ENCODE measurements around the gene CNTFR.
"Not testable (repeated sequence)": the region's sequence is repeated elsewhere in the genome, so short reads cannot be mapped to it uniquely, and the experiment has no call there.

CNTFR gene

DNA sequence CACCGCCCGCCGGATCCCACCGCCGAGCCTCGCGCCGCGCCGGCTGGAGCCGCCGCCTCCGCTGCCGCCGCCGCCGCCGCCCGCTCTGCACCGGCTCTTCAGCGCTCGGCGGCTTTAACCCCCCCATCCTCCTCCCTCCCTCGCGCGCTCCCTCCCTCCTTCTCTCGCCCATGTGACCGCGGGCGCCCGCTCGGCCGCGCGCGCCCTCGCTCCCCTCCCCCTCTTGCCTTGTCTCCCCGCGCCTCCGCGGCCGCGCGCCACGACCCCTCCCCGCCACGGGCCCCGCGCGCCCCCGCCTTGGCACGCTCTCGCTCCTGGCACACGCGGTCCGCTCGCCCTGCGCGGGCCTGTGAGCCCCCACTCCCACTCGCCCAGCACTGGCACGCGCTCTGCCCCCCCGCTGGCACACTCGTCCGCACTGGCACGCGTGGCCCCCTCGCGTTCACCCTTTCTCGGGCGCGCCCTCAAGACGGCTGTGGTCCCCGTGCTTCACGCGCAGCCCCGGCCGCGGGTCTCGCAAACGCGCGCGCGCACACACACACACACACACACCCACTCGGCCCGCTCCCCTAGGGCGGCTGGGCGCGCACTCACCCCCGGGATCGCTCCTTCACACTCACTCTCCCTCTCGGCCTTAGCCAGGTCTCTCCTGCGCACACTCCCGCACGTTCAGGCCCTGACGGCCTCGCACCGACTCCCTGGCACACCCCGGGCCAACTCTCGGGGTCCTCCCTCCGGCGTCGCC lies at the start of gene CNTFR:
TSS of gene CNTFR (minus strand) at position 89 of the 745 bp plus-strand sequence. CDS start 20,743 bp downstream, outside the sequence.
- no peaks in the 10 kb centered on the region for H3K9me3 ChIP-seq (ENCODE audit: control insufficient read depth, insufficient read depth, low read length)
- no peak for TF ChIP-seq EZH2phosphoT487 (IDR thresholded peaks at IDR 0.05; ENCODE audit: borderline replicate concordance, low read length)
- TF ChIP-seq, protein P1, sequence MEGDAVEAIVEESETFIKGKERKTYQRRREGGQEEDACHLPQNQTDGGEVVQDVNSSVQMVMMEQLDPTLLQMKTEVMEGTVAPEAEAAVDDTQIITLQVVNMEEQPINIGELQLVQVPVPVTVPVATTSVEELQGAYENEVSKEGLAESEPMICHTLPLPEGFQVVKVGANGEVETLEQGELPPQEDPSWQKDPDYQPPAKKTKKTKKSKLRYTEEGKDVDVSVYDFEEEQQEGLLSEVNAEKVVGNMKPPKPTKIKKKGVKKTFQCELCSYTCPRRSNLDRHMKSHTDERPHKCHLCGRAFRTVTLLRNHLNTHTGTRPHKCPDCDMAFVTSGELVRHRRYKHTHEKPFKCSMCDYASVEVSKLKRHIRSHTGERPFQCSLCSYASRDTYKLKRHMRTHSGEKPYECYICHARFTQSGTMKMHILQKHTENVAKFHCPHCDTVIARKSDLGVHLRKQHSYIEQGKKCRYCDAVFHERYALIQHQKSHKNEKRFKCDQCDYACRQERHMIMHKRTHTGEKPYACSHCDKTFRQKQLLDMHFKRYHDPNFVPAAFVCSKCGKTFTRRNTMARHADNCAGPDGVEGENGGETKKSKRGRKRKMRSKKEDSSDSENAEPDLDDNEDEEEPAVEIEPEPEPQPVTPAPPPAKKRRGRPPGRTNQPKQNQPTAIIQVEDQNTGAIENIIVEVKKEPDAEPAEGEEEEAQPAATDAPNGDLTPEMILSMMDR (IDR thresholded peaks at IDR 0.05; ENCODE audit: low read depth, low read length, poor library complexity, severe bottlenecking) = no peak
- H3K4me2 ChIP-seq (ENCODE audit: low read length) = no peak within 1 kb of the TSS
- no peaks in the 10 kb centered on the region for H4K20me1 ChIP-seq (ENCODE audit: control insufficient read depth, insufficient read depth, low read depth, low read length)
- H3K9me2 ChIP-seq (replicated peaks; ENCODE audit: control insufficient read depth, low read length) = no peaks in the 10 kb centered on the region
- no peaks in the 10 kb centered on the region for H3K36me3 ChIP-seq (ENCODE audit: control insufficient read depth, low read length)
- no peak within 1 kb of the TSS for H3K4me3 ChIP-seq (ENCODE audit: low read length)
- peaks cover 8% of the 10 kb centered on the region for H3K4me1 ChIP-seq (ENCODE audit: control insufficient read depth, low read length)
- no peaks in the 10 kb centered on the region for H3K79me2 ChIP-seq (ENCODE audit: control insufficient read depth, low read length)
- H3K27ac ChIP-seq (ENCODE audit: low read depth, low read length) = no peak within 1 kb of the TSS
- no peaks in the 10 kb centered on the region for H3F3A ChIP-seq (ENCODE audit: control insufficient read depth, insufficient read depth)
- peaks cover 65% of the 10 kb centered on the region for H3K27me3 ChIP-seq (ENCODE audit: control insufficient read depth, low read length)

DNA sequence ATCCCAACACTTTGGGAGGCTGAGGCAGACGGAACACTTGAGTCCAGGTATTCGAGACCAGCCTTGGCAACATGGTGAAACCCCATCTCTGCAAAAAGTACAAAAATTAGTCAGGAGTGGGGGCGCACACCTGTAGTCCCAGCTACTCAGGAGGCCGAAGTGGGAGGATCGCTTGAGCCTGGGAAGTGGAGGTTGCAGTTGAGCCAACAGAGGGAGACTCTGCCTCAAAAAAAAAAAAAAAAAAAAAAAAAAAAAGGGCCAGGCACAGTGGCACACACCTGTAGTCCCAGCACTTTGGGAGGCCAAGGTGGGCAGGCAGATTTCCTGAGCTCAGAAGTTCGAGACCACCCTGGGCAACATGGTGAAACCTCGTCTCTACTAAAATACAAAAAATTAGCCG lies 49.8 kb upstream of the CNTFR start:
- peaks cover 15% of the 10 kb centered on the region; the same call in 1 of the 2 replicates for H3K36me3 ChIP-seq (ENCODE audit: control insufficient read depth, low read length)
- not testable (repeated sequence) for H3K9me2 ChIP-seq (replicated peaks; ENCODE audit: control insufficient read depth, low read length); H4K20me1 ChIP-seq (ENCODE audit: control insufficient read depth, insufficient read depth, low read depth, low read length); H3K4me3 ChIP-seq (ENCODE audit: low read length); H3K27me3 ChIP-seq (ENCODE audit: control insufficient read depth, low read length); H3F3A ChIP-seq (ENCODE audit: control insufficient read depth, insufficient read depth); H3K9me3 ChIP-seq (ENCODE audit: control insufficient read depth, insufficient read depth, low read length); H3K4me2 ChIP-seq (ENCODE audit: low read length); H3K27ac ChIP-seq (ENCODE audit: low read depth, low read length)
- peaks cover 22% of the 10 kb centered on the region for H3K79me2 ChIP-seq (ENCODE audit: control insufficient read depth, low read length)
- peaks cover 23% of the 10 kb centered on the region for H3K4me1 ChIP-seq (ENCODE audit: control insufficient read depth, low read length)

DNA sequence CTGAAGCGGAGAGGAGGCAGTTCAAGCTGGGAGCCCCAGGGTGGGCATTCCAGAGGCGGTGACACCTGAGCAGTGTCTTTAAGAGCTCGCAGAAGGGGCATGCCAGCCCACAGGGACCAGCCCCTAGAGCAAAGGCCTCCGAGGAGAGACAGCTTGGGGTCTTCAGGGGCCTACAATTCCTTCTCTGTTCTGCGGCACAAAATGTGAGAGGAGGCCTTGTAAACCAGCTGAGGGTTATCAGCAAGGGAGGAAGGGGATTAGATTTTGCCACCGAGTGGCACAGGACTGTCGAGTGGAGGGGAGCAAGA lies 48.6 kb upstream of the CNTFR start:
- Histone ChIP-seq H3K36me3 (ENCODE audit: control insufficient read depth, low read length) (peaks cover 15% of the 10 kb centered on the region; the same call in 1 of the 2 replicates), H4K20me1 (ENCODE audit: control insufficient read depth, insufficient read depth, low read depth, low read length) (no peaks in the 10 kb centered on the region), H3K4me2 (ENCODE audit: low read length) (peak overlapping the region; percentile 95), H3K27me3 (ENCODE audit: control insufficient read depth, low read length) (no peaks in the 10 kb centered on the region), H3K4me1 (ENCODE audit: control insufficient read depth, low read length) (peaks cover 23% of the 10 kb centered on the region), H3K4me3 (ENCODE audit: low read length) (peak overlapping the region; percentile 95), H3K9me3 (ENCODE audit: control insufficient read depth, insufficient read depth, low read length) (no peaks in the 10 kb centered on the region), H3K27ac (ENCODE audit: low read depth, low read length) (no peak overlapping the region), H3K9me2 (replicated peaks; ENCODE audit: control insufficient read depth, low read length) (no peaks in the 10 kb centered on the region), H3F3A (ENCODE audit: control insufficient read depth, insufficient read depth) (peaks cover 3% of the 10 kb centered on the region; the same call in 1 of the 2 replicates), H3K79me2 (ENCODE audit: control insufficient read depth, low read length) (peaks cover 22% of the 10 kb centered on the region)
- TF ChIP-seq EZH2phosphoT487 (IDR thresholded peaks at IDR 0.05; ENCODE audit: borderline replicate concordance, low read length) = no peak
- TF ChIP-seq, protein P1 (IDR thresholded peaks at IDR 0.05; ENCODE audit: low read depth, low read length, poor library complexity, severe bottlenecking) = no peak

DNA sequence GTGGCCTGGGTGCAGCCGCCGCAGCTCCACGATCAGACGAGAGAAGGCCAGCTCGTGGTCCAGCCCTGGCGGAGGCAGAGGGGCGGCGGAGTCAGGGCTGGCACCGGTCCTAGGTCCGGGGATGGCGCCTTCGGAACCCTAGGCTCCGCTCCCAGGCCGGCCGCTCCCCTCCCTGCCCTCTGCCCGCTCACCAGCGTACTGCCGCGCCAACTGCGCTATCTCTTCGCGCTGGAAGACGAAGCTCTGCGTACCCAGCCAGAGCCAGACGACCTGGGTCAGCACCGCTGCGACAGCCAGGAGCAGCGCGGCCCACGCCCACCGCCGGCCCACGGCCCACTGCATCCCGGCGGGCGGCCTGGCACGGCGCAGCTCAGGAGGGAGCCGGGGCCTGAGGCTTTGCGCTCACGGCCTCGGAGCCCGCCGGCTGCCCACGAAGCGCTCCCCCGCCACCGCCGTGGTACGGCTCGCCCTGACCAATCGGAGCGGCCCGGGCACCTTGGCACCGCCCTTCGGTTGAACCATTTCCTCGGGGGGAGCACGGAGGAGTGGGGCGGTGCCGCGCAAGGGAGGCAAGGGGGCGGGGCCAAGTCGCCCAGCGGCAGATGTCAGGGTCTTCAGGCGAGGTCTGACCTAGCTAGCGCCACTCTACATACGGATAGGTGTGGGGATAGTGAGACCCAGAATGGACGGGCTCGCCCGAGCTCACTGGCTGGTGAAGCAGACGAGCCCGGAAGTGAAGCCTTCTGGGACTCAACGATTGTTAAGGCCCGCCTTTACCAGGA lies 48.0 kb upstream of the CNTFR start, which contains the start of gene SIGMAR1:
TSS of gene SIGMAR1 (minus strand) at position 432 of the 782 bp plus-strand sequence. CDS start at position 342, 90 bp downstream.
- no peaks in the 10 kb centered on the region for H4K20me1 ChIP-seq (ENCODE audit: control insufficient read depth, insufficient read depth, low read depth, low read length)
- H3K9me3 ChIP-seq (ENCODE audit: control insufficient read depth, insufficient read depth, low read length) = no peaks in the 10 kb centered on the region
- peak within 1 kb of the TSS; percentile 95 for H3K4me3 ChIP-seq (ENCODE audit: low read length)
- peaks cover 23% of the 10 kb centered on the region for H3K4me1 ChIP-seq (ENCODE audit: control insufficient read depth, low read length)
- H3K4me2 ChIP-seq (ENCODE audit: low read length) = peak within 1 kb of the TSS; percentile 95
- peaks cover 22% of the 10 kb centered on the region for H3K79me2 ChIP-seq (ENCODE audit: control insufficient read depth, low read length)
- H3K27ac ChIP-seq (ENCODE audit: low read depth, low read length) = peak within 1 kb of the TSS; percentile 12; the same call in 1 of the 2 replicates
- H3F3A ChIP-seq (ENCODE audit: control insufficient read depth, insufficient read depth) = peaks cover 3% of the 10 kb centered on the region; the same call in 1 of the 2 replicates
- H3K9me2 ChIP-seq (replicated peaks; ENCODE audit: control insufficient read depth, low read length) = no peaks in the 10 kb centered on the region
- H3K36me3 ChIP-seq (ENCODE audit: control insufficient read depth, low read length) = peaks cover 15% of the 10 kb centered on the region; the same call in 1 of the 2 replicates
- TF ChIP-seq EZH2phosphoT487 (IDR thresholded peaks at IDR 0.05; ENCODE audit: borderline replicate concordance, low read length) = no peak
- TF ChIP-seq, protein P1 (IDR thresholded peaks at IDR 0.05; ENCODE audit: low read depth, low read length, poor library complexity, severe bottlenecking) = no peak
- no peaks in the 10 kb centered on the region for H3K27me3 ChIP-seq (ENCODE audit: control insufficient read depth, low read length)
